GM18909 (cell line): ENCODE results near the gene ADGRB3.
"Not testable (repeated sequence)": the region's sequence is repeated elsewhere in the genome, so short reads cannot be mapped to it uniquely, and the experiment has no call there.

Experiments used
- ATAC-seq: cut with Tn5 transposase; IDR thresholded peaks from one replicate; pipeline ENCODE4 v1.9.1; 2021; ENCODE audit warnings: mild to moderate bottlenecking; ENCODE audit not compliant: unreplicated experiment, poor library complexity

Gene ADGRB3

DNA sequence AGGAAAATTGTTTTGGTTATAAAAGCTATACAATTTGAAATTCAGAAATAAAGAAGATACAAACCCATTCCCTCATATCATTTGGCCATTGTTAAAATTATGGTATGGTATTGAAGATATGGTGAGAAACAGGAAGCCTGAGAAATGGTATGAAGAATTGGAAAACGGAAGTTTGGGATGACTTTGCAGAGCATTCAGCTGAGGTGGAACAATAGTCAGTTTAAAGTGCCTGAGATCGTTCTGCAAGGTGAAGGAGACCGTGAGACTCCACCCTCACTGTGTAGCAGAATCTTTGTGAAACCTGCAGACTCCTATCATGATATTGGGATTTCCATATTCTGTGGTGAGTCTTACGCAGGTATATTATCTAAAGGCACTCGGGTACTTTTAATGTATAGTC is 97.3 kb downstream of the ADGRB3 start:
- no peak for ATAC-seq

DNA sequence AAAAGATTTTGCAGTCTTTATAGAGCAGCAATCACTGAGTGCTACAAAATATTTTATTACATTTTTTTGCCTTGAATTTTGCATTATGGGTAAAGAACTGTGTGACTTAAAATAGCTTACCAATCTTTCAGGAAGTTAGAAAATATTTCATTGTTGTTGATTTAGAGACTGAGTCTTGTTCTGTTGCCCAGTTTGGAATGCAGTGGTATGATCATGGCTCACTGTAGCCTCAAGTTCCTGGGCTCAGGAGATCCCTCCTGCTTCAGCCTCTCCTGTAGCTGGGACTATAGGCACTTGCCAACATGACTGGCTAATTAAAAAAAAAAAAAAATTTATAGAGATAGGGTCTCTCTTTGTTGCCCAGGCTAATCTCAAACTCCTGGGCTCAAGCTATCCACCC is 100.8 kb downstream of the ADGRB3 start:
- no peak for ATAC-seq

DNA sequence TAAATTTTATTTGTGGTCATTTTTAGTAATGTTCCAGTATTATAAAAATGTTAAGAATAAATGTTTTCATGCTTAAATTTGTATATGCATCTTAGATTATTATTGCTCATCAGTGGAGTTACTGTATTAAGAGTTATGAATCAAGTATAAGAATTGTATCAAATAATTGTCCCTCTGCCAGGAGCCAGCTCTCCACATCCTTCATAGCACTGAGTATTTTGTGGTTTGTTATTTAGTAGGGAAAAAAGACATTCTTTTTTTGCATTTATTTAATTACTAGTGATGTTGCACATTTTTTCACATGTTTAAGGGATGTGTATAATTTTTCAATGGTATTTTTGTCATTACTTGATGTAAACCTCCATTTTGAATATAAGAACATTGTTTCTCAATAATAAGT is 102.0 kb downstream of the ADGRB3 start:
- no peak for ATAC-seq

DNA sequence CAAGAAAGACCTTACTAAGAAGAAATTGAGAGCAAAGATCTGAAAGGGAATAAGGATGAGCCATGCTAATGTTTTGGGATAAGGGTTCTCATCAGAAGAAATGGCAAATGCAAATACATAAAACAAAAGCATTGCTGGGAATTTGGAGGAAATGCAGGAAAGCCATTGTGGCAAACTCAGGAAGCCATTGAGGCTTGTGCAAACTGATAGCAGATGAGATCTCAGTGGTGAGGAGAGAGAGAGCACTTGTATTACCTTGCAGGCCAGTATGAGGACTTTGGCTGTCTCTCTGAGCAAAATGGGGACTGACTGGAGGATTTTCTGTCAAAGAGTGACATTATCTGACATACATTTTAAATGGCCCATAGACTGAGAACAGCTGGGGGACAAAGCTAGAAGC is 103.0 kb downstream of the ADGRB3 start:
- ATAC-seq, result no peak

DNA sequence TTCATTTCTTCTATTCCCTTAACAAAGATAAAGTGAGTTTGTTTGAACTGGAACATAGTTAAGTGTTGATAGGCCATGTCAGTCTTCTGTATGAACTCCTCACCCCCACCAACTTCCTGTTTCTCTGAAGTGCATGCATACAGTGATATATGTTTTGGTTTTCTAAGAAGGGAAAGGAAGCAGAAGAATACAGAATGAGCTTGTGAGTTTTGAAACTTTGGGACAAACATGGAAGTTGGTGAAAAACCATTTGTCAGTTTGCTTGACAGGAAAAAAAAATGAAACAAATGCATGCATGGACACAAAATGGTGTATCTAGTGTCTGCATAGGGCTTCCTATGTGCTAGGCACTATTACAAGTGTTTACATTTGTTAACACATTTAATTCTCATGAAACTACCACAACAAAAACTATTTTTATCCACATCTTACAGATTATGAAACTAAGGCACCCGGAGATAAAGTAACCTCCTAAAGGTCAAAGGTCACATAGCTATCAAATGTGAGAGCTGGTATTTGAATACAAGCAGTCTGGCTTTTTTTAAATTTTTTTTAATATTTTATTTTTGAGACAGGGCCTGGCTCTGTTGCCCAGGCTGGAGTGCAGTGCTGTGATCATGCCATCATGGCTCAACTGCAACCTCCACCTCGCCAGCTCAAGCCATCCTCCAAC is 105.9 kb downstream of the ADGRB3 start:
- ATAC-seq, result peak; percentile 72

DNA sequence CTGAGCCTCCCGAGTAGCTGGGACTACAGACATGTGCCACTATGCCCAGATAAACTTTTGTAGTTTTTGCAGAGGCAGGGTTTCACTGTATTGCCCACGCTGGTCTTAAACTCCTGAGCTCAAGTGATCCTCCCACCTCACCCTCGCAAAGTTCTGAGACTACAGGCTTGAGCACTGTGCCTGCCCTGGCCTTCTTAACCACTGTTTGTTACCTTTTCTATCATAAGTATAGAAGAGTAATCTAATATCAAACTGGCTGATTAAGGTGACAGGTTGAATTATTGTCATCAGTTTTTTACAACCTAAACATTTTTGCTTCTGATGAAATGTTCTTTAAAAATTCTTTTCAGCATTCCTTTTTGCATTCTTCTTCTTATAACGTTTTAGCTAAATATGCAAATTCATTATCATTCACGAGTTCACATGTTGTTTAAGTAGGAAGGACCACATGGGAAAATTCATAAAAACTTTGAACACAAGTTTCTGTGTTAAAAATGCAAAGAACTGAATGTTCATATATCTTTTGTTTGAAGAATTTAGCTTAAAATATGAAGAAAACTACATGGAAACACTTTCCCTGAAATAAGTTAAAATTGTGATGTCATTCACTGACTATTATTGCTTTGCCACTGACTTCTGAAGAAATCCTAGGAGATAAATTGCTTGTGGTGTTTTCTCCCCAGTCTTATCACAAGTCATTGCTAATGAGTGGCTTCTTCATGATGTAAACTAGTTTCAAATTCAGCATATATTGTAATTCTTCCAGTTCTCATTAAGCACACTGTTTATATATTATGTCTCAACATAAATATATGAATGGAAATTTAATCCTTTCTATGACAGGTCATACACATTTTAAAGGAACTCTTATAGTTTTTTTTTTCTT is 106.7 kb downstream of the ADGRB3 start:
- ATAC-seq, result peak; percentile 17

DNA sequence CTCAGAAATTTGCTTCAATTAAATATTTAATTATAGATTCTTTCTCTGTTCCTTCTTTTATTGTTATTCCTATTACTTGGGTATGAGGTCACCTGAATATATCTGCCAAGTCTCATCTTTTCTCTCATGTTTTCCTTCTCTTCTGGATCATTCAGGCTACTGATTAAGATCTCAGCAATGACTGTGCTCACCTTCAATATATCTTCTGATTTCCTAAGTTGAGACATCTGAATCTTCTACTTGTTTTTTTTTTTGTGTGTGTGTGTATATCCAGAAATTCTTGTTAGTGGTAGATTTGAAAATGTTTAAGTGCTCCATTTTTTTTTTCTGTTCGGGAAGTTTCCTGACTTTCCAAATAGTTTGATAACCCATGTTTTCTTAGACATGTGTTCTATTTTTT is 108.0 kb downstream of the ADGRB3 start:
- ATAC-seq, result no peak

DNA sequence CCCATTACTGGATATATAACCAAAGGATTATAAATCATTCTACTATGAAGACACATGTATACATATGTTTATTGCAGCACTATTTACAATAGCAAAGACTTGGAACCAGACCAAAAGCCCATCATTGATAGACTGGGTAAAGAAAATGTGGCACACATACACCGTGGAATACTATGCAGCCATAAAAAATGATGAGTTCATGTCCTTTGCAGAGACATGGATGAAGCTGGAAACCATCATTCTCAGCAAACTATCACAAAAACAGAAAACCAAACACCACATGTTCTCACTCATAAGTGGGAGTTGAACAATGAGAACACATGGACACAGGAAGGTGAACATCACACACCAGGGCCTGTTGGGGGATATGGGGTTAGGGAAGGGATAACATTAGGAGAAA is 109.3 kb downstream of the ADGRB3 start:
- ATAC-seq, result not testable (repeated sequence)

DNA sequence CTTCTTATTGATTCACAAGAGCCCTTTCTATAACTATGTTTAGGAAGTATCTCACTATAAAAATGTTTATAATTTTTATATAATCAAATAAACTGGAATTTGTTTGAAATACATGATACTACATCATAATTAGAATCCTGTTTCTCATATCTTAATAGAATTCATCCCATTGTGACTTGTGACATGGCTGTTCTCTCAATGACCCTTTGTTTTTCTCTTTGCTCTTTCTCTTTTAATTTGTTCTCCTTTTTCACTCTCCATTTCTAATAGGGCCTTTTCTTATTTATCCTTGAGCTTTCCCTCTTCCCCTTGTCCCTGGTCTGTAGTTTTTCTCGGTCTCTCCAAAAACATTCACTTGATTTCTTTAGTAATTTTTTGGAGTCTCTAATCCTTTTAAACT is 111.3 kb downstream of the ADGRB3 start:
- ATAC-seq, result no peak

DNA sequence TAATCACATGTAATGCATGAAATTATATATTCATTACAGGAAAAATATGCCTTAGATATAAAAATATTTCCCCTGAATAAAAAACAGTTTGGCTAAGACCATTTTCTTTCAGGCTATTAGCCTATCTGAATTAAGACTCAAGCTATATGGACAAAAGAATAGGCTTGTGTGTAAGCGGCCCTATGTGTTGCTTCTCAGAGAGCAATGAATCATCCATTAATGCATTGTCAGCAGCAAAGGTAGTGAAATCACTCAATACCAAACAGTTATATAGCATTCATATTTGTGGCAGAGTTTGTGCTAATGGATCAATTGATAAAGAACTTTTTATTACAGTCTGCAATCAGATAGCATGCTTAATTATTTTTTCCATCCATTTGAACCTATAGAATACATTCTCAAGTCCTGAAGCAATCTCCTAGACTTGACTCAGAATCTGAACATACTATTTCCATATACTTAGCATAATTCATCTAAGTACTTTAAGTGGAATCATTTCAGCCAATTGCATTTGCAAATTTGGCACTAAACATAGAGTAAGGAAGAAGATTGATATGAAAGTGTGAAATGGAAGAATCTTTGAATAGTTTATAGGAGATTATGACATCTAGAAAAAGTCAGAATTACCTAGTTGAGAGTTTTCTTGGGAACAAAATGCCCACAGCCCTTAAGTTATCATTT is 112.2 kb downstream of the ADGRB3 start:
- ATAC-seq, result no peak

DNA sequence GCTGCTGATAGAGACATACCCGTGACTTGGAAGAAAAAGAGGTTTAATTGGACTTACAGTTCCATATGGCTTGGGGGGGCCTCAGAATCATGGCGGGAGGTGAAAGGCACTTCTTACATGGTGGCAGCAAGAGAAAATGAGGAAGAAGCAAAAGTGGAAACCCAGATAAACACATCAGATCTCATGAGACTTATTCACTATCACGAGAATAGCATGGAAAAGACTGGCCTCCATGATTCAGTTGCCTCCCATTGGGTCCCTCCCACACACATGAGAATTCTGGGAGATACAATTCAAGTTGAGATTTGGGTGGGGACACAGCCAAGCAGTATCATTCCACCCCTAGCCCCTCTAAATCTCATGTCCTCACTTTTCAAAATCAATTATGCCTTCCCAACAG is 112.8 kb downstream of the ADGRB3 start:
- ATAC-seq, result not testable (repeated sequence)

DNA sequence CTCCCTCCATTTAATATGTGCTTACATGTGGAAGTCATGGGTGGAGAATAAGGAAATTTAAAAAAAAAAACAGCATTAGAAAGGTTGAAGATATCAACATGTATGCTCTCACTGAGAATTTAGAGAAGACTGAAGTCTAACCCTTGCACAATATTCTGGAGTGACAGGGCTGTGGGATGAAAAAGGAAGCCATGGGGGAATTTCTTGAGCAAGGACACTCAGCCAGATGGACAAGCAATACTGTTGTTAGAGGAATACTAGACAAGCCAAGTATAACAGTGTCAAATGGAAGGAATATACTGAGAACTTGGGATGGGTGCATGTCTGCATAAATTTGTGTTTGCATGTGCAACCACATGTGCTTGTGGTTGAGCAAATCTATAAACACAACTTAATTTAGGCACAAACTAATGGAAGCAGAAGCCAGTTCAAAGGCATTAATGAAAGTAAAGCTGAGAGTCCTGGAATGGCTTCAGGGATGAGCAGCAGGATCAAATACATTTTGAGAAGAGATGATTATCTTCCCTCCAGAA is 119.7 kb downstream of the ADGRB3 start:
- no peak for ATAC-seq

DNA sequence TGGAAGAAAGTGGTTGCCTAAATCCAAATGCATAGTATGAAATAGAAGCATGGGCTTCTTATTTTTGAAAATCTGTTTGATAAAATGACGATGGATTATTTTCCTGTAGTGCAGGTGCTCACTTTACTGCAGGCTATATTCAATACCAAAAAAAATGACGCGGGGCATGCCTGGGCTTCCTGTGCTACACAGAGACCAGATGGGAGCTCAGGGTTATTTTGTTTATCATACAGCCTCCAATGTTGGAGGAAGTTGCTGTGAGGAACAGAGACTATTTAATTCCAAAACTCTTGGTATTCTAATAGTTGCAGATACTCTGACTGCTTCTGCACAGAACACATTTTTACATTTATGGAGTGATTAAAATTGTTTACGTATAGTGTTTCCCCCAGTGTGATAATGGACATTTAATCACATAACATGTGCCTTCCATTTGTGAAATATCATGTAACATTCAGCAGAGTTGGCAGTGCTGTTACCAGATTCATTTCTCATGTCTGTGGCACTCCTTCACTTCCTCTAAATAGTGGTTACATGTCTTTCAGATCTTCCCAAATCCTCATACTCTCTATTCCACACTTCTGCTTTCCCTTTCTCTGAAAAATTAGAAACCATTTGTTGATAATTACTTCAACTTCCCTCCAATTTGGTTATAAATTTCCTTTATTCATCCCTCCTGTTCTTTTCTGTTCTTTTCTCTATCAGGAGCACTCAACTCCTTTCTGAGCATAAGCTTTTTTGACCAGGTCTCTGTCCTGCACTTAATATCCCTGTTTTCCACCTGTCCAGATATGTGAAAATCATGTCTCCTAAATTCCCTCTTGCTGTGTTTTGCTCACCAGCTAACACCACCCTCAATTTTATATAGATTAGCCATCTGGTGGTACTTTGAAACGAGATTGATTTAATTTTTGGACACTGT is 121.6 kb downstream of the ADGRB3 start:
- no peak for ATAC-seq

DNA sequence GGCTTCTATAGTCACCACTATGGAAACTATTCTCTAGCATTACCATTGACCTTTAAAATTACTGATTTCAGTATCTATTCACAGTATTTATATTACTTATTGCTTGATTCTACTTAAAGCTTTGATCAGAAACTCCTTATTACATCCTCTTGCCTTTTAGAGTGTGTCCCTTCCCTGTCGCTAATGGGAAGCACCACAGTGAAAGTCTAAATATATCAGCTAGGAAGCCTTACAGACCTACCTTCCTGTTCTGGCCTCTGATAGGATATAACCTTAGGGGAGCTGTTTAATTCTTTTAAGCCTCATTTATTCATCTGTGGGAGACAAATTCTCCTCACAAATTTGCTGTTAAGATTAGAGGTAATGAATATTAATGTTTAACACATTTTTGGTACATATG is 122.7 kb downstream of the ADGRB3 start:
- ATAC-seq, result no peak

DNA sequence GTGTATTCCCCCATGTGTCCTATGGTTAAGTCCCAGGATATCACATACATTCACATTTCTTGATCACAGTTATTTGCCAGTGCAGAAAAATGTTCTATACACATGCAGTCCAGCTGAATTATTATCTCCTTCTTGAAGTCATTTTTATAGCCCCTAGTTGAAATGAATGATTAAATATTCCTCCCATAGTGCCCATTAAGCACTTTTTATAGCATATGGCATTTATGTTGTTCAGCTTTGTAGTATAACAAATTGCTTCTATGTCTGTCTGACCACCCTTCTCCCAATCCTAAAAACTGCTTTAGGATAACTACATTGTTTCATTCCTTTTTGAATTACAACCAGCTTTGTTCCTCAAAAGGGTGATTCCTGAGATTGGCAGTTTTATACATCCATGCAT is 123.5 kb downstream of the ADGRB3 start:
- no peak for ATAC-seq

DNA sequence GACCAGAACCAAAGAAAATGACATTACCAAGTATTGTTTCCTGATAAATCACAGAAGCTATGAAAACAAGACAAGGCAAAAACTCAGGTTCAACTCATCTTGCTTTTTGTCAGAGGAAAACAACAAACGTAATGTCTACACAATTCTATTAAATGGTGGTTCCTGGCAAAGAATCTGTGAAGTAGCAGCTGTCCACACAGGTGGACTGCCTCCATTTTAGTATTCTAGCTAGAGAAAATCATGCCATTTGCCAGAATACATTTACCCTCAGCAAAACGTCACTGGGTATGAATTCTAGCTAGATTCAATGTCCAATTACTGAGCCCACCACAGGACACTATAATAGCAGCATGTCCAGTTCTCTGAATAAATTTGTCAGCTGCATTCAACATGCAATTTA is 125.4 kb downstream of the ADGRB3 start:
- no peak for ATAC-seq

DNA sequence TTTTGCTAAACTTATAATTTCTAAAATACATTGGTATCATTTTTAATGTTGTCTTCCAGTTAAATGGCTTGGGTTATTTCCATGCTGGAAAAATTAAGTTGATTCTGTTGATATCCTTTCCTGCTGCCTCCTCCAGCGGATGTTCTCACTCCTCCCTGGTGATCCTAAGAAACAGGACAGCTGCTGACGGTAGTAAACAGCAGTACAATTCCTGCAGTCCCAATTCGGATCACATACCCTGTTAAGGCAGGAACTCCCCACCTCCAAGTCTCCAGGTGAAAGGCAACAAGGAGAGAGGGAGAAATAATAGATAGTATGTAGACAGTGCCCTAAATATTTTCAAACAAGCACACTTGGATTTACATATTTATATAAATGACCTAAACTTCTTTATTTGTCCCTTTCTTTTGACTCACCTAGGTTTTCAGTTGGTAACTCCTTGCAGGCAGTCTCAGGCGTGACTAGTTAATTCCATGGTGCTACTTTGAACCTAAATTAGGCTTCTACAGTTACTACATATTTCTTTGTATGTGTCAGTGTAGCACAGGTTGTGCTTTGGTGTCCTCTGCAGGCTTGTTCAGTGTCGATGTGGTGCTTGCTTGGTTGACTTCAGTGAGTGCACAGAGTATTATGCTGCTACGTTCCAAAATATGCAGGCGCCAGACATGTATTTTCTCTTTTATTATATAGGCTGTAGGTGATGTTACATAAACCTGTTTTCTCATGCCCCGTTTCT is 126.0 kb downstream of the ADGRB3 start:
- no peak for ATAC-seq

DNA sequence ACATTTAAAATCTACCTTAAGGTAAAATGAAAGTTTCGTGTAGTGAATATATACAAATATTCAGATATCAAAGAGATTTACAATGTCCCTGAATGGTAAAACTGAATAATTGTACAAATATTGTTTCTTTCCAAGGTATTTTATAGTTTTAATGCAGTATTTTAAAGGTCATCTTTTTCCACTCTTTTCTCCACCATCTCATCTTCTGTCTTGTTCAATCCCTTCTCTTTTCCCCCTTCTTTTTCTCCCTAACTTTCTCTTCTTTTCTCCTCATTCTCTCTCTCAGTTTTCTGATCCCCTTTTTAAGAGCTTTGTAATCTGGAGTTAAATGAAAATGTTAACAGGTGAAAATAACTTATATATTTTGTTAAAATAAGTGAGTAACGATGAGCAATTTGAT is 126.9 kb downstream of the ADGRB3 start:
- ATAC-seq, result no peak

DNA sequence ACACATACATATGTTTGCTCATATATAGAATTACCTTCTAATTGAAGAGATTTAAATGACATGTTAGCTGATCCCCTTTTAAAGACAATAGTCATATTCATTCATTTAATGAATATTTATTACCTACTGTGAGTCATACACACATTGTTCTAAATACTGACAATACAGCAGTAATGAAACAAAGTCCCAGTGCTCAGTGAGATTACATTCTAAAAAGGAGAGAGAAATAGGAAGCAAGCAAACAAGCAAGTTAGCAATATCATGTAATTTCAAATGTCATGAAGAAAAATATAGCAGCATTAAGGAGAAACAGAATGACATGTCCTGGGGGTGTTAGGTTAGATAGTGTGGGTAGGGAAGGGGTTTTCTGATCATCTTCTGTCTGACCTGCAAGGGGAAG is 136.3 kb downstream of the ADGRB3 start:
- no peak for ATAC-seq
